Stimulated activated CD4-positive, alpha-beta T cell treated with anti-CD3 and anti-CD28 coated beads, TNF-alpha, amount 100 ng/mL, for 24 hours (primary cell): ENCODE data around the gene CTDSPL.

ENCODE experiments used
- DNase-seq, 3 experiments: peaks; one replicate each; pipeline ENCODE4 v3.0.0-alpha.2; 2020; ENCODE audit warnings: low read depth in 3 of 3

Gene CTDSPL

GRCh38 chr3:37912052-37912733 lies 50.5 kb downstream of the CTDSPL start:
- DNase-seq: no peak

DNA sequence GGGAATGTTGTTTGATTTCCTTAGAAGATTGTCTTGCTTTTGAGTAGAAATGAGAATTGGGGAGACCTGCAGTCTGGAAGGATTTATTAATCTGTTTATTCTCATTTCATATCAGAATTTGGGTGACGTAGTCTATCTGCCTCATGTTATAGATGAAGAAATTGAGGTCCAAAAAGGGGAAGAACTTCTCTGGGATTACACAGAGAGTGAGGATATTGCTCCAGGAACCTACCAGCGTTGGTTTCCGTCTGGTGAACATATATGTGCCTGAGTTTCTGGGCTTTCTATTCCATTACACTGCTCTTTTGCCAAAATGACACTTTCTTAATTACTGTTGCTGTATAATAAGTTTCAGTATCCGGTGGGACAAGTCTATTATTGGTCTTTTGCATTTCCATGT lies 51.8 kb downstream of the CTDSPL start:
- DNase-seq: no peak

DNA sequence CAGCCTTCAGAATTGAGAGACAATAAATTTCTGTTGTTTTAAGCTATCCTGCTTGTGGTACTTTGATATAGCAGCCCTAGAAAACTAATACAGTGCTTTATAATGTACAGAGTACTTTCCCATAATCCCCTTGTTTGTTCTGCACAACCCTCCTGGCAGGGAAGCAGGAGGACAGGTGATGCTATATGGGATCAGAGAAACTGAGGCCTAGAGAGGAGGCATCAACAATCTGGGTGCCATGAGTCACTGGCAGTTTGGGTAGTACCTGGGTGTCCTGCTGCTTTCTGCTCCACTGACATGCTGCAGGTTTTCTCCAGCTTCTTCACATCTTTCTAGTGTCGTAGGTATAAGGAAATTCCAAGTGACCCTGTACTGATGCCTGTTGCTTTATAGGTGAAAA lies 55.0 kb downstream of the CTDSPL start:
- no peak for DNase-seq

- no peak for DNase-seq
Measured at GRCh38 chr3:37918627-37919026, 56.9 kb downstream of the CTDSPL start.

DNA sequence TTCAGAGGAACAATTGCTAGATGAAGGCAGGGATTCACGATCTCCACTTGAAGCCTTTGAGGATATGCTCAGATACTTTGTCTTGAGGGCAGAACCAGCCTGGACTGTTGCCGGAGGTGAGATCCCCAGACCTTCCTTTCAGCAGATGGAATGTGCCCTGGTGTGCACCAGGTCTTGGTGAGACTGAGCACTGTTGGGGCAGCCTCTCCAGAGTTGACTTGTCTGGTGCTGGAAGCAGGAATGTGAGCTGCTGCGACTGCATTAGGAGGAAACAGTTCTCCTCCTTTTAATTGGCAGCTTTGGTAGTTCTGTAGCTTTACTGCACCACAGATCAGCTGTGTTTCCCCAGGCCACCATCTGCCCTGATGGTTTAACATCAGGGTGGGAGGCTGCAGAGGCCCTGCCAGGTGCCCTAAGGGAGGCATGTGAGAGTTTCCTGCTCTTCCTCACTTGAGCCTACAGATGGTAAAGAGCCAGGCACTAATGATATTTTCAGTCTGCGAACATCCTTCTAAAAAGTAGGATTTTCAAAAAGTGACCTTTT lies 58.5 kb downstream of the CTDSPL start:
- no peak for DNase-seq

DNA sequence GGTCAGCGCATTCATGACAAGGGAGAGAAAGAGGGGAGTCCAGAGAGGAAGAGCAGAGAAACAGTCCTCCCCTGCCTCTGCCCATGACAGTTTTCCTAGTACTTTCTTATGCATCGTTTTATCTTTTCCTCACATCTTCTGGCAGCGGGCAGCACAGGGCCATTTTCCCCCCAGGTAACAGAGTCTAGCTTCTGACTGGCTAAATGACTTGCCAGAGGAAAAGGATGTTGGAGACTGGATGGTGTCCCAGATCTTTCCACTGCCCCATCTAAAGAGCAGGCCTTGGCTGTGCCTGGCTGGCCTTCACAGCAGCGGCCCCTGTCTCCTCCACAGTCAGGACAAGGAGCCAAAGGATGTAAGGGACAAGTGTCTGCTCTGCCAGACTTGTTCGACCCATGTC lies 59.3 kb downstream of the CTDSPL start:
- DNase-seq: no peak

- no peak for DNase-seq
Measured at GRCh38 chr3:37922721-37923568, 61.3 kb downstream of the CTDSPL start.

- DNase-seq: no peak
Measured at GRCh38 chr3:37923569-37924040, 61.9 kb downstream of the CTDSPL start.

GRCh38 chr3:37924453-37924852 lies 62.8 kb downstream of the CTDSPL start:
- no peak for DNase-seq

GRCh38 chr3:37925157-37925556 lies 63.5 kb downstream of the CTDSPL start:
- DNase-seq: no peak

DNA sequence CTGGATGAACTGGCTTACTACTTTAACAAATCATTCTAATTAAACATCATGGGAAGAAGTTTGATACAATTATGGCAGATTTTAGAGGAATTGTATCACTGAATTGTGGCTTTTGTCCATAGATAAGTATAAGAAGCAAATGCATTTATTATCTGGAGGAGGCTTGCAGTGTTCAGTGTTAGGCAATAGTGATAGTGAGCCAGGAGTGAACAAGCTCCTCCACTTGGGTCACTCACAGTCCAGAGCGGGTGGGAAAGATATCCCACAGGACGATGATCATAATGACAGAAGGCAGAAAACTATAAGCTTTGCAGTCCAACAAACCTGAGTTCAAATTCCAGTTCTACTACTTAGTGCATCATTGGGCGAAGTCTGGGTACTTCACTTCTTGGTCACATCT lies 64.9 kb downstream of the CTDSPL start:
- no peak for DNase-seq

GRCh38 chr3:37930495-37930894 lies 68.8 kb downstream of the CTDSPL start:
- DNase-seq: no peak

DNA sequence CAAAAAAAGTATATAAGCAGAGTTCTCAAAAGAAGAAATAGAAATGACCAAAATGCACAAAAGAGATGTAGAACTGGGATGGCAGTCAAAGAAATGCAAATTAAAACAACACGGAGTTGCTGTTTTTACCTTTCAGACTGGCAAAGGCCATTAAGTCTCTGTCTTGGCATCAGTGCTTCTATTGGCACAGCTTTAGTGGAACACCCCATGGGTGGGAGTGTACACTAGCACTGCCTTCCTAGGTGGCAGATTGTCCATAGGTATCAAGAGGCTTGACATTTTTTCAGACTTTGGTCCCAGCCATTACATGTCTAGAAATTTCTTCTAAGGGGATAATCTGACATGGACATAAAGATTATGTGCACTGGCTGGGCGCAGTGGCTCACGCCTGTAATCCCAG lies 70.8 kb downstream of the CTDSPL start:
- no peak for DNase-seq

DNA sequence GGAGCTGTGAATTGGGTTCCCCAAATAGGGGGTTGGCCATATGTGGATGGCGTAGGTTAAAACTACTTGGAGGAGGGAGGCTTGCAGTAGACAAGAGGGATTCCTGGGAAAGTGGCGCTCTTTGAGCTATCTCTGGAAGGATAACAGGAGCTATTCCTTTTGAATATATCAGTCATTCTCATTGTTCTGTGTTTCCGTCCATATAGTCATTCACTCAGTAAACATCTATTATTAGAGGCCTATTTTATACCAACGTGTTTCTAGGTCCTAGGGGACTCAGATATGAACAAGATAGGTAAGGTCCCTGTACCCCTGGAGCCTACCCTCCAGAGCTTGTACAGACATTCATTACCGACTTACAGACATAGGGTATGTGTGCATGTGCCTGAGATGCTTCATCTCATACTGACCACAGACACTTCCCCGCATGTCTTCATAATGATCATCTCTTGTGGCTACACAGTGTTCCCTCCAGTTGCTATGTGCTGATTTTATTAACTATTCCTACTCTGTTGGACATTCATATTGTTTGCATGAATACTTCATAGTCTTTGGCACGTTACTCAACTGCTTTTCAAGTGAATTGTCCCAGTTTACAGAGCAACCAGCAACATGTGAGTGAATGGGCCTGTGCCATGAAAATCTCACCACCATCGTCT lies 73.1 kb downstream of the CTDSPL start:
- DNase-seq: no peak

- DNase-seq: no peak
Measured at GRCh38 chr3:37935290-37935668, 73.6 kb downstream of the CTDSPL start.

DNA sequence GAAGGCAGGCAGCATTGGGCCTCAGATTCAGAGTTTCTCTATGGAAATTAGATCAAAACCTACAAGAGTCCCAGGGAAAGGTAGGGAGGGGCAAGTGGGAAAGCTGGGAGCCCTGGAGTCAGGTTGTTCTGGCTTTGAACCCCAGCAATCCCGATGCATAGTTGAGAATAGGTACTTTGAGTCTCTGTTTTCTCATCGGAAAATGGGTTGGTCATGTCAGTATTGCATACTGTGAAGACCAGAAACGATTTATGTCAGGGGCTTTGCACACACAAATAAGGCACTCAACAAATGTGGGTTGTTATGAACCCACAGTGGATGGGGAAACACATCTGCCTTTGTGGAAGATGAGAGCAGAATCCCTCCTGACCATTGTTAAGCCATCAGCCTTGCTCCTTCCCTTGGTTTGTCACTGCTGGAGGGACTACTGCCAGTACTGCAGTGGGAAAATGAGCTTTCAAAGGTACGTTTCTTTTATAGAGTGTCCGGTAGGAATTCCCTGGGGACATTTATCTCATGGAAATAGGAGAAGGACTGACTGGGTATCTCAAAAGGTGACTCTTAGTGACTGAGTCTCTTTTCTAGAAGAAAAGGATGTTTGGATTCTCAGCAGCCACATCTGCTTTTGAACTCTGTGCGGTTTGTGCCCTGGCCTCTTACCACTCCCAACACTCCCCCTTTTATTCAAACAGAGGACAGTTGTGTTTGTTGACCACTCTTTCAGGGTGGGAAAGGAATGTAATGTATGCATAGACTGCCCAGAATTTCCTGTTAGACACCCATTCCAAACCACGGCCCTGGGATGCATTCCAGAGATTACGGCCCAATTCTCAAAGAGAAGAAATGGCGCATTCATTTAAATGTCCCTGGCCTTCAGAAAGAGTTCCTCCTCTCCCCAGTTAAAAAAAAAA lies 74.3 kb downstream of the CTDSPL start:
- DNase-seq: no peak

GRCh38 chr3:37937156-37937555 lies 75.5 kb downstream of the CTDSPL start:
- DNase-seq: no peak

GRCh38 chr3:37938011-37938410 lies 76.3 kb downstream of the CTDSPL start:
- no peak for DNase-seq

DNA sequence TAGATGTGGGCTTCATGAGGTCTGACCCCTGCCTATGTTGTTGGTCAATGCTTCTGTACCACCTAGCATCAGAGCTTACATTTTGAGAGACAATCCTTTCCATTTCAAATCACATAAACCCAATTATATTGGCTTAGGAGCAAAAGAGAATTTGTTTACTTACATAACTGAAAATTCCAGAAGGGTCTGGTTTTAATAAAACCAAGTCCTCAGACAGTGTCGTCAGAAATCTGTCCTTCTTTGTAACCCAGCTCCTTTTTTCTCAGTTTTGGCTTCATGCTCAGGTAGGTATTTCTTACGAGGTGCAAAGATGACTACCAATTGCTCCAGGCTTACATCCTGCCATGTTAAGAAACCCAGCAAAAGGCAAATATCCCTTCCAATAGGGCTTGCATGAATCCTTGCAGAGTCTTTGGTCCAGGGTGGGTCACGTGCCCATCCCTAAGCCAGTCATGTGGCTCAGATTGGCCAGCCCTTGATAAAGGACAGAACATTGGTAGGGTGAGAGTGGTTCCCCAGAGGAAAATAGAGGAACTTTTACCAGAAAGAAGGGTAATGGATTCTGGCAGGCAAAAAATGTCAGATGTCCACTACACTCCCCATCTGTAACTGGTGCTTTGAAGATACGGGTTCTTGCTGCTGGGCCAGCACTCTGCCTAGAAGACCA lies 78.7 kb downstream of the CTDSPL start:
- DNase-seq: no peak

DNA sequence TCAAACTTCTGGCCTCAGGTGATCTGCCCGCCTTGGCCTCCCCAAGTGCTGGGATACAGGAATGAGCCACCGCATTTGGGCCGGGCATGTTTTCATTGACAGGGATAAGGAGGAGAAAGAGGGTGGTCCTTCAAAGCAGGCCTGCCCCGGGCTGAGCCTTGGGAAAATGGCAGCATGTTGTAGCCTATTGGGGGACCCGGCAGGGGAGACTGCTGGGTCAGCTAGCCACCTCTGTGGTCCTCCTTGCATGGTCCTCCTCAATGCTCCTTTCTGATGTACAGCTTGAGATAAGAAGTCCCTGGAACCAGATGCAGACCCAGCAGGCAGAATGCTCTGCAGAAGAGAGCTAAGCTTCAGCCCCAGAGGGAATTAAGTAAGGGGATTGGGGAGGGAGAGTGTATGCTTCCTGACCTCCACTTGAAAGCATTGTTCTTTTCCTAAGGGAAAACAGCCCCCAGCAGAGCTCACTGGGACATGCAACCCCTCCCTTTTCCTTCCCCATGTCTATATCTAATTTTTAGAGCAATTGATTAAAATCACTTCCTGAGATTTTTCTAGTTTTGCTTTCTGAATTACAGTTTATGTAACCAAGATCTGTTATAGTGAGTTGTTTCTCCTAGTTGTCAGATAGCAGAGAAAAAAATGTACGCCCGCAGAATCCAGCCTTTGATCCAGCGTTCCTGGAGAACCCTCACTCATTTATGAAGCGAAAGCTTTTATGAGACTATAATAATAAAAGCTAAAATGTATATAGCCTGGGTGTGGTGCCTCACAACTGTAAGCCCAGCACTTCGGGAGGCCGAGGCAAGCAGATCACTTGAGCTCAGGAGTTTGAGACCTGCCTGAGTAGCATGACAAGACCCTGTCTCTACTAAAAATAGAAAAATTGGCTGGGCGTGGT lies 80.2 kb downstream of the CTDSPL start:
- DNase-seq: no peak
